HS-27A (cell line): ENCODE data around the gene LRCH1.
"Not testable (repeated sequence)": the region's sequence is repeated elsewhere in the genome, so short reads cannot be mapped to it uniquely, and the experiment has no call there.

Experiments
- DNase-seq: peaks from one replicate; pipeline ENCODE4 v3.0.0-alpha.2; 2012; ENCODE audit warnings: low read depth, missing footprints

Gene LRCH1

DNA sequence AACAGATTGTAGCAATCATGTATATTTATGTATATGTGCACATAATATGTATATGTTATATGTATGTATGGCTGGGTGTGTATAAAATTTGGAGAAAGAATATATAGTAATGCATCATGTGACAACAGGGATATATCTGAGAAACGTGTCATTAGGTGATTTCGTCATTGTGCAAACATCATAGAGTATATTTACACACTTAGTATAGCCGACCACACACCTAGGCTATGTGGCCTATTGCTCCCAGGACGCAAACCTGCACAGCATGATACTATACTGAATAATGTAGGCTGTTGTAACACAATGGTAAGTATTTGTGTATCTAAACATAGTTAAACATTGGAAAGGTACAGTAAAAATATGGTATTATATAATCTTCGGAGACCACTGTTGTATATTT, 200.2 kb downstream of the LRCH1 start:
- no peak for DNase-seq

DNA sequence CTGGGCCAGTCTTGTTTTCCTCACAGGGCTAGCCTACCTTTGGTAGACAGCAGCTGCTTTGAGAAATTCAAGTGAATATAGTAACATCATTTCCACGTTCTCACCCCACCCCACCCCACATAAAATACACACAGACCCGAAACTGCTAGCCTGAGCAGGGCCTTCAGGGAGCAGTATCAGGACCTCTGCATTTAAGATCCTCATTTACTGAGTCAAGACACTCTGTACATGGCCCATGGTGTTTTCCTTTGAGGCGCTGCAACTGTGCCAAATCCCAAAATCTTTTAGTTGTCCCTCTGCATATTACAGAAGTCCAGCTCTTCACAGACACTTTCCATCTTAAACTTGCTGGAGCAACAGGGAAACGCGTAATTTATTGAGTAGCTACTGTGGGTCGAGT, 200.9 kb downstream of the LRCH1 start:
- no peak for DNase-seq

GRCh38 chr13:46754812-46755211, 201.8 kb downstream of the LRCH1 start:
- DNase-seq, result no peak

GRCh38 chr13:46755508-46755907, 202.5 kb downstream of the LRCH1 start:
- DNase-seq, result not testable (repeated sequence)

DNA sequence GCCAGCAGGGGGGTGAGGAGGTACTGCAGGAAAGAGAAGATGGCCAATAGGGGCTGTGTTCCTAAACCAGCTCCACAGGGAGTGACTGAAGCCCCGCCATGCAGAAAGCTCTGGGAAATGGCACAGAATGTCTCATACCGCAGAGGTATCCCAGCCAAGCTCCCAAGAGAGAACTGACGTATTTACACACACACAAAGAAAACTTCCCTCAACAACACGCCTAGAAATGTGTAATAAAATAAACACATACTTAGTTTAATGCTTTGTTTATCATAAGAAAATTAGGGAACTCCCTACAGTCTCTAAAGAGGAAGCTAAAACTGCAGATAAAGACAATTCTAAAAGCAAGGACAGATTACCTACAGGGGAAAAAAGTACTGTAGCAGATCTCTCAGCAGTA, 204.0 kb downstream of the LRCH1 start:
- no peak for DNase-seq

- no peak for DNase-seq
Measured at GRCh38 chr13:46757640-46758039, 204.7 kb downstream of the LRCH1 start.

- DNase-seq, result no peak
Measured at GRCh38 chr13:46759846-46760245, 206.9 kb downstream of the LRCH1 start.

- no peak for DNase-seq
Measured at GRCh38 chr13:46761174-46761573, 208.2 kb downstream of the LRCH1 start.

- DNase-seq, result no peak
Measured at GRCh38 chr13:46761866-46762265, 208.9 kb downstream of the LRCH1 start.

- not testable (repeated sequence) for DNase-seq
Measured at GRCh38 chr13:46769925-46770324, 217.0 kb downstream of the LRCH1 start.

DNA sequence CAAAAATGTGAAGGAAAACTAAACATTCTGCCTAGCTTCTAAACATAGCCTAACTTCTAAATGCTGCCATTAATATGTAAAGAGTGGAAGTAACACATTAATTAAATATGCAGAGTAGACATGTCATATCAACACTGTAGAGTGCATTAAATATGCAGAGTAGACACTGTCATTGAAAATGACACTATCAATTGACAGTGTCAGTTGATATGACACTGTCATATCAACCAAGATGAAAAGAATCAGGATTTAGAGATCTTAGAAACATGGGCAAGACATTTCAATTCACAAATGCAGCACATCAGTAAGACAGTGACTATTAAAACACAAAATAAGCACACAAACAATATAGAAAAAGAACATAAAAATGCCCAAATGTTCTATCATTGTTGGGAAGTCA, 218.7 kb downstream of the LRCH1 start:
- DNase-seq, result no peak

- no peak for DNase-seq
Measured at GRCh38 chr13:46773541-46773940, 220.6 kb downstream of the LRCH1 start.

GRCh38 chr13:46775385-46776107, 222.6 kb downstream of the LRCH1 start:
- no peak for DNase-seq

DNA sequence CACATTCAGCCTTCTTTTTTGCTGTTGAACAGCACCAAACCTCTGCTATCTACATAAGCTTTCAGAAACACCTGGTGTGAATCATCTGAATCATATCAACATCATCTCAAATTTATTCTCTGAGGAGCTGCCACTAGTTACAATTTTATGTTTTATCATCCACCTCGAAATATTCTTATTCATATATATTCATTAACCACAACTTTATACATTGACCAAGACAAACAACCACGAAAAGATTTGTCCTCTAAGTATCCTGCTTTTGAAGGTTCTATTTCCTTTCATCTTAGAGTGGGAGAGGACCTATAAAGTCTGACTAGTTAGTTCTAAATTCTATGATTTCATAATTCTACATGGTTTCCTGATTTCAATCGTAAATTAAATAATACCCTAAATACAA, 225.1 kb downstream of the LRCH1 start:
- no peak for DNase-seq

DNA sequence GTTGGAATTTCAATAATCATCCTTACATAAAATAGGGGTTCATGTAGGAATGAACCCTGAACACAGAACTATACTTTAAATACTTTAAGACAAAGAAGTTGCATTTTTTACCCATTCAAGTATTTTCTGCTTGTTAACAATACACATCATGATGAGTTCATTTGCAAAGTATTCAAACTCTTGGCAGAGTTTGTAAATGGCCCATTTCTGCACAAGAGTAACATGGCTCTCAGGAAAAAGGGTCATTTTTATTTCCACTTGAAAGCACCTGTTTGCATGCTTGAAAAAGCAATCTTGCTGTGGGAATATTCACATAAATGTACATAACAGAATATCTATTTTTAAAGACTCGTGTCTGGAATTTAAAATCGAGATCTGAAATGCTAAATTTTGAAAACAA, 225.9 kb downstream of the LRCH1 start:
- no peak for DNase-seq

DNA sequence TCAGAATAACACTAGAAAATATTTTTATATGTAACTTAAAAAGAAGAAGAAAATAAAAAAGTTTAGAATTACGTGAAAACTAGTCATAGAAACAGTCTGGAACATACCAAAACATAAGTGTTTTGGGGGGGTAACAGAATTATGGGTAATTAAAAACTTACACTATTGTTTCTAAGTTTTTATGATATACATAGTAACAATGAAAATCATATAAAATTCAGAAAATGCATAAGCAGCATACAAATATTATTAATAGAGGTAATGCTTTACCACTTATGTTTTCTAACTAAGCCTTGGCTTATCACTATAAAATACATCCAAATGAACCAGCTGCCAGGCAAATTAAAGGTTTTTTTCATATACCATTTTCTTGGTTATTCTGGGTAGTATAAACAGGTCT, 229.1 kb downstream of the LRCH1 start:
- DNase-seq, result no peak

- no peak for DNase-seq
Measured at GRCh38 chr13:46782691-46783090, 229.7 kb downstream of the LRCH1 start.

DNA sequence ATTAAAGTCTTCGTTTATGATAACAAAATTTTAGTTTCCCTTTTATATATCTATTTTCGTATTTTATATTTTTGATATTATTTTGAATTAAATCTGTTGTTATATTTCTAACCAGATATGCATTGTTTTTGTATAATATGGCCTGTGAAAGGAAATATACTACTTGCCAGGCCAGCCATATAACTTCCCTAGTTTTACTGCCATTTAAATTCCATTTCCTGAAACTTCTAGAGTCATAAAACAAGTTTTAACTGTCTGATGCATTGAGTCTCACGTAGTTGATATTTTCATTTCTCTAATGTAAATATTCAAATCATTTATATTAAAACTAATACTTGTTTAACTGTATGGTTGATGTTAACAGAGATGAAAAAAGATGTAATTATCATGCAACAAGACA, 230.5 kb downstream of the LRCH1 start:
- no peak for DNase-seq

- DNase-seq, result no peak
Measured at GRCh38 chr13:46795321-46795720, 242.4 kb downstream of the LRCH1 start.

DNA sequence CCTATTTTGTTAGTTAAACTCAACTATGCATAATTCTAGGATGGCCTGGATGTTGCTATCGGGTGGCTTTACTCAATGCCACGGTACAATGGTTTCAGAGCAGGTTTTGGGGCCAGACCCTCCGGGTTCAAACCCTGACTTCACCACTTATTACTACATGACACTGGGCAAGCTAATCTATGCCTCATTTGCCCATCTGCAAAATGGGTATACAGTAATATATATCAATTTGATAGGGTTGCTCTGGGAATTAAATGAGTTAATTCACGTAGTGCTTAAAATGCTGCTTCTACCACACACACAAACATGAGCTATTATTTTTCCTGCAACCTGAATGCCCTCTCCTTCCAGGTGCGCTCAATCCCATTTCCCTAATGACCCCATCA, 243.2 kb downstream of the LRCH1 start:
- no peak for DNase-seq

DNA sequence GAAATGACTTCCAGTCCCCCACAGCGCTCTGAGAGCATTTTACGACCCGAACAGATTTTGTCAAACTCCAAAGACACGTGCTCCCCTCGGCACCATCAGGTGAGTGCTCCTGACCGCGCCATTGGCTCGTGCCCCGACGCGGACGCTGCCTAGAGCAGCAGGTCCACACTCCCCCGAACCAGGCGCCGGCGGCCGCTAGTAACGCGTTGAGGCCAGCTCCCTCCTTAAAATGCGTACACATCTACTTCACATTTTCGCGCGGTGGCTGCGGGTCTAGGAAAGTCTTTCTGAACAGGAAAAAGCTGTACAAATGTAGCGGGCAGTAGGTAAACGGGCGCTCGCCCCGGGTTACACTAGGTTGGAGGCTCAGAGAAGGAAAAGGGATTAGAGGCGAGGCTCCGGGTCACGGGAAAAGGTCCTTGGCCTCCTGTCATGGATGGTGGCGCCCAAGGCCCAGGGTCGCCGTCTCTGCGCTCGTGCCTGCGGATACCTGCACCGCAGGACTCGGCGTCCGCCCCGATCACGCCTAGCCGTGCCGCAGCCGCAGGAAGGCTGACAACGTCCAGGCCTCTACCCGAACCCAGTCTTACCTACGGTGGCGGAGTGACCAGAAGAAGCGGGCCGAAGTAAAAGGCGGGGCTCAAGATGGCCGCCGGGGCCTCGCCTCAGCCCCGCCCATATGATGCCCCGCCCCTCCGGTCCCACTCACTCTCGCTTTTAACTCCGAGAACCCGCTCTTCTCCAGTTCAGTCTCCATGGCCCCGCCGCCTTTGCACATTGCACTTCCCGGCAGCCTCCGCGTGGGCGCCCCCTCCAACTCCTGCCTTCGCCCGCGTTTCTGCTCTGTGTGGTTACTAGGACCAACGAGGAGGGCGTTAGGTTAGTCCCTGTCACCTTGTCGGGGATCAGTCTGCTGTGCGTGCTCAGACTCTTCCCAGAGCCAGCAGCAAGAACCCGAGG, 243.8 kb downstream of the LRCH1 start, which contains the start of gene ESD:
Gene ESD (minus strand): TSS at position 647 of the 960 bp plus-strand sequence. CDS start 5,748 bp downstream, outside the sequence.
- peak; percentile 76 for DNase-seq

GRCh38 chr13:46797501-46798237, 244.7 kb downstream of the LRCH1 start:
- no peak for DNase-seq
